Lower leg skin (tissue), 4 donors: ENCODE data around the gene RASSF1. TPM values are rescaled to one million over a fixed set of nuclear protein-coding genes. Genes with fewer than 3 reads are reported as not detected.

ENCODE experiments used
- DNase-seq, 2 donors: peaks; one replicate each; pipeline ENCODE4 v3.0.0-alpha.2; 2019; ENCODE audit warnings: low spot score in 2 of 2
- H3K4me3 ChIP-seq: fragments of 200-600 bp; sonication (generic); 2 replicates; pipeline ENCODE4 v1.5.1; 2017; ENCODE audit warnings: mild to moderate bottlenecking, low read depth; ENCODE audit not compliant: poor library complexity, severe bottlenecking
- POLR2A ChIP-seq, 2 donors: fragments of 450-650 bp; IDR thresholded peaks; one replicate each; pipeline ENCODE4 v1.6.1; 2016 to 2017; ENCODE audit warnings: antibody characterized with exemption in 2 of 2, mild to moderate bottlenecking in 1 of 2, moderate library complexity in 1 of 2
- WGBS, 2 donors: methylation state at CpG; one replicate each; pipeline ENCODE4 v1.1.5; 2018; 5-methylcytosine and 5-hydroxymethylcytosine counted together
- intact Hi-C: fragments of 100-400 bp; cut with DNase I; formaldehyde crosslinking; loops from one replicate; pipeline ENCODE4 v1.15.0; 2023; ENCODE audit warnings: low total_unique reads
- total RNA-seq, 4 donors: library from RNA; depleted of rRNA; stranded (reverse); fragments of >200 nt; gene quantifications; one replicate each; pipeline ENCODE4 v1.1.0, GENCODE V29; 2016
- TF ChIP-seq, protein P1 (sequence below), 3 donors: fragments of 450-650 bp; IDR thresholded peaks; one replicate each; pipeline ENCODE4 v1.5.1; 2016; ENCODE audit warnings: antibody characterized with exemption in 3 of 3, mild to moderate bottlenecking in 3 of 3, moderate library complexity in 2 of 3

RASSF1 gene
- total RNA-seq, 4 donors from 2014 or later: 33.5 to 50.0 (median 47.2) TPM

DNA sequence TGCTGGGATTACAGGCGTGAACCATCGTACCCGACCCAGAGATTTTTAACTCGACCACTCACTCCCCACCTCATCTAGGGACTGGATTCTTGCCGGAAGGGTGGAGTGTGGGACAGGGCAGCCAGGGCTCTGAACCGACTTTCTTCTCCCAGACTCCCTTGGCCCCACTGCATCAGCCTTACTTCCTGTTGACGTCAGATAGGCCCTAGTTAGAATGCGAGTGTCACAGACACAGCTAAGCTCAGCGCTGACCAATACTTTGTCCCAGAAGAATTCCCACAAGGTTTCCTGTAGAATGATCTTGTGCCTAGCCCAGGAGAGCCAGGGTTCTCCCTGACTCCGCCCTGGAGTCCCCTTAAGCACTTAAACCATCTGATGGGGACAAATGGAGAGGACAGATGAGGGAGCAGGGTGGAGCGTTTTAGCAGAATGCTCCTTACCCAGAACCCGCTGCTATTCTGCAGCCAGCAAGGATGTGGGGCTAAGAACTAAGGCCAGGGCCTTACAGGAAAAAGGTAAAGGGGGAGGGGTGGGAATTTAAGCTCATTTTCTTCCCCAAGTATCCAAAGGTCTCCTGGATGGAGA, 6.8 kb downstream of the RASSF1 start:
- no peak for DNase-seq
- no peak for TF ChIP-seq POLR2A (IDR thresholded peaks at IDR 0.05)
- TF ChIP-seq, protein P1, sequence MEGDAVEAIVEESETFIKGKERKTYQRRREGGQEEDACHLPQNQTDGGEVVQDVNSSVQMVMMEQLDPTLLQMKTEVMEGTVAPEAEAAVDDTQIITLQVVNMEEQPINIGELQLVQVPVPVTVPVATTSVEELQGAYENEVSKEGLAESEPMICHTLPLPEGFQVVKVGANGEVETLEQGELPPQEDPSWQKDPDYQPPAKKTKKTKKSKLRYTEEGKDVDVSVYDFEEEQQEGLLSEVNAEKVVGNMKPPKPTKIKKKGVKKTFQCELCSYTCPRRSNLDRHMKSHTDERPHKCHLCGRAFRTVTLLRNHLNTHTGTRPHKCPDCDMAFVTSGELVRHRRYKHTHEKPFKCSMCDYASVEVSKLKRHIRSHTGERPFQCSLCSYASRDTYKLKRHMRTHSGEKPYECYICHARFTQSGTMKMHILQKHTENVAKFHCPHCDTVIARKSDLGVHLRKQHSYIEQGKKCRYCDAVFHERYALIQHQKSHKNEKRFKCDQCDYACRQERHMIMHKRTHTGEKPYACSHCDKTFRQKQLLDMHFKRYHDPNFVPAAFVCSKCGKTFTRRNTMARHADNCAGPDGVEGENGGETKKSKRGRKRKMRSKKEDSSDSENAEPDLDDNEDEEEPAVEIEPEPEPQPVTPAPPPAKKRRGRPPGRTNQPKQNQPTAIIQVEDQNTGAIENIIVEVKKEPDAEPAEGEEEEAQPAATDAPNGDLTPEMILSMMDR (IDR thresholded peaks at IDR 0.05): no peak
- intact Hi-C loops: no loop called here
- no peak overlapping the region for H3K4me3 ChIP-seq
- WGBS, 2 donors: 44 to 60% methylated on average over 12 of the region's 12 CpGs

DNA sequence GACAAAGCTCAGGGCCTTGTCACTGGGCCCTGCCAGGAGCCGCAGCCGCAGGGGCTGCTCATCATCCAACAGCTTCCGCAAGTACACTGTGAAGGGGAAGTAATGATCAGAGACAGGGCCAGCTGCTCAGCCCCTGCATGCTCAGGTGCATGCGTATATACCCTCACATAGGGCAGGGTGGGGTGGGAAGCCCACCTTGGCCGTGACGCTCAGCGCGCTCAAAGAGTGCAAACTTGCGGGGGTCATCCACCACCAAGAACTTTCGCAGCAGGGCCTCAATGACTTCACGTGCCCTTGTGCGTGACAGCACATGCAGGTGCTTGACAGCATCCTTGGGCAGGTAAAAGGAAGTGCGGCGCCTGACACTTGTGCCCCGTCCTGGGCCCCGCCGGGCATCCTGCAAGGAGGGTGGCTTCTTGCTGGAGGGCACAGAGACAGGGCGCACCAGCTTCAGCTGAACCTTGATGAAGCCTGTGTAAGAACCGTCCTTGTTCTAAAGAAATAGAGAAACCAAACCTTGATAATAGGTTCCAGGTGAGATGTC, 9.2 kb downstream of the RASSF1 start:
- H3K4me3 ChIP-seq: no peak overlapping the region
- no peak for DNase-seq
- WGBS, 2 donors: 90 to 95% methylated on average over 19 of the region's 19 CpGs
- intact Hi-C loops: no loop called here
- TF ChIP-seq, protein P1 (IDR thresholded peaks at IDR 0.05): no peak
- no peak for TF ChIP-seq POLR2A (IDR thresholded peaks at IDR 0.05)

DNA sequence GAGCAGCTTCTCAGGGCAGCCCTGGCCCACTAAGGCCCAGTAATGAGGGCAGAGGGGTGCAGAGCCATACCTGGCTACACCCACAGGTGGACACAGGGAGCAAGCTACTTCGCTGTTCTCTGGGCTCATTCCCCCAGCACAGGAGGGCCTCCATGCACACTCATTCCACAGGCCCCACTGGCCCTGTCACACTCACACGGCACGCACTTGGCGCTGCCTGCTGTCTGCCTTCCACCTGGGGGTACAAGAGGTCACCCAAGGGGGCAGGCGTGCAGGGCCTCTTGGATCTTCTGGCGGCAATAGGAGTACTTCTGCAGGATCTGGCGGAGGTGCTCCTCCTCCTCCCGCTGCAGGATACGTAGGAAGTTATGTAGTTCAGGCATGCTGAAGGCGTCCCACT, 10.3 kb downstream of the RASSF1 start:
- intact Hi-C loops: no loop called here
- DNase-seq: no peak
- WGBS, 2 donors: 85 to 89% methylated on average over 9 to 10 of the region's 10 CpGs
- TF ChIP-seq, protein P1 (IDR thresholded peaks at IDR 0.05): no peak
- TF ChIP-seq POLR2A (IDR thresholded peaks at IDR 0.05): no peak
- H3K4me3 ChIP-seq: no peak overlapping the region

DNA sequence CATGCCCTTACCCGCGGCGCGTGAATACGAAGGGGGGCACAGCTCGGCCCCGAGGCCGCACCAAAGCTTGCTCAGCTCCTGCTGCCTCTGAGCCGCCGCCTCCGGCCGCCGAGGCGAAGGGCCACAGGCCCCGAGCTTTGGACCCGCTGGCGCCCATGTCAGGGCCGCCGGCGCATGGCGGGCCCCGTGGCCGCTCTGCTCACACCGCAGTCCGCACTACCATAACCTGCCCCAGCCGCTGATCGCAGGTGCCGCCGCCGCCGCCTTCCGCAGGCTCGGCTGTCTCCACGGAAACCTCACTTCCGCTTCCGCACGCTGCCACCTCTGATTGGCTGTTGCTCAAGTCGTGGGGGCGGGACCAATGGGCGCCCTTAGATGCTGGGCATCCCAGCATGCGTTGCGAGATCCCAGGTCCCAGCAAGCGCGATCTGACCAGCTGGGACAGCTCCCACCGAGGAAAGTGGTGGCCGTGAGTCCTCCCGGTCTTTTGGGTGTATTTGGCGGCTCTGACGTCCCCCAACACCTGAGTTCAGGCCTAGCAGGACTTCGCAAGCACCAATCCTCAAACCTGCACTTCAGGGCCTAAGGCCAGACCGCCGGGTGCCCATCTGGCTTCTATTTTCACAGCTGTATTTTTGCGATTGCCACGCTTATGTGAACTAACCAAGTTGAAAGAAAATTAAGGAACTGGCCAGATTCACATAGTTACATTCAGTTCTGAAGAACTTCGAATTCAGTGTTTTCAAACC, 12.5 kb downstream of the RASSF1 start, which contains the start of gene TUSC2:
TSS of gene TUSC2 (minus strand) at position 281 of the 749 bp plus-strand sequence. CDS start at position 157, 124 bp downstream.
- TF ChIP-seq POLR2A (IDR thresholded peaks at IDR 0.05): no peak
- TF ChIP-seq, protein P1 (IDR thresholded peaks at IDR 0.05): no peak
- H3K4me3 ChIP-seq: peak within 1 kb of the TSS; percentile 73
- intact Hi-C loops: no loop called here
- peak; percentile 97 to 100 for DNase-seq
- 2% methylated on average over 35 to 39 of the region's 55 CpGs for WGBS, 2 donors

DNA sequence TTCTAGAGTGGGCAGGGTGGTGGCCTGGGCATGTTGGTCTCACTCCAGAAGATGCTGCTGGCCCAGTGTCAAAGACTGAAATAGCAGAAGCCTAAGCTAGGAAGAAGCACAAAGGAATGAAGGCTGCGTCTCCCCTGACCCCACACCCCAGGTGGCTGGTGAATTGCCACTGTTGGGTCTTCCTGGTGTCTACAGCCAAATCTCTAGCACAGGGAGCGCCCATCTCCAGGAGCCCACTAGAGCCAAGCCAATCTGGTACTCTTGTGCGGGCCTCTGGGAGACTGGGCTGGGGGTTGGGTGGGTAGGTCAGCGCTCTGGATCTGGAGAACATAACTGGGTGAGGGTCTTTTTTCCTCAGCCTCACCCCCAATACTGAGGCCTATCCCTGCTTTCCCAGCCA, 13.5 kb downstream of the RASSF1 start:
- no peak for TF ChIP-seq POLR2A (IDR thresholded peaks at IDR 0.05)
- TF ChIP-seq, protein P1 (IDR thresholded peaks at IDR 0.05): no peak
- 68 to 72% methylated on average over 4 of the region's 4 CpGs for WGBS, 2 donors
- intact Hi-C loops: no loop called here
- peak in 1 of 2 donors; percentile 16 for DNase-seq
- H3K4me3 ChIP-seq: peak overlapping the region; percentile 73
